MM.1S (cell line): Measurements from ENCODE around the gene YTHDF2.

ENCODE experiments used
- DNase-seq: peaks from one replicate; pipeline ENCODE4 v3.0.0-alpha.2; 2015
- H2AFZ ChIP-seq: fragments of 300-600 bp; sonication (generic); 2 replicates; pipeline ENCODE4 v1.6.0; 2016; ENCODE audit warnings: antibody characterized with exemption, low read length
- H3F3A ChIP-seq: fragments of 300-600 bp; sonication (generic); 2 replicates; pipeline ENCODE4 v1.6.1; 2016; ENCODE audit warnings: mild to moderate bottlenecking, antibody characterized with exemption, low read length, moderate library complexity, mixed read lengths; ENCODE audit not compliant: insufficient read depth
- H3K27ac ChIP-seq: fragments of 300-600 bp; sonication (generic); 2 replicates; pipeline ENCODE4 v1.5.1; 2016; ENCODE audit warnings: mild to moderate bottlenecking, low read length
- H3K27me3 ChIP-seq: fragments of 300-600 bp; sonication (generic); replicated peaks from 2 replicates; pipeline ENCODE4 v1.6.0; 2016; ENCODE audit warnings: low read length; ENCODE audit not compliant: insufficient read depth
- H3K36me3 ChIP-seq: fragments of 300-600 bp; sonication (generic); replicated peaks from 2 replicates; pipeline ENCODE4 v1.6.1; 2016; ENCODE audit warnings: mild to moderate bottlenecking, low read length, mixed read lengths; ENCODE audit not compliant: insufficient read depth
- H3K4me1 ChIP-seq: fragments of 300-600 bp; sonication (generic); 2 replicates; pipeline ENCODE4 v1.6.1; 2016; ENCODE audit warnings: low read length, mixed read lengths
- H3K4me2 ChIP-seq: fragments of 300-600 bp; sonication (generic); 2 replicates; pipeline ENCODE4 v1.6.0; 2016; ENCODE audit warnings: low read depth, low read length
- H3K4me3 ChIP-seq: fragments of 300-600 bp; sonication (generic); 2 replicates; pipeline ENCODE4 v1.5.1; 2016; ENCODE audit warnings: low read length, mixed read lengths
- H3K79me2 ChIP-seq: fragments of 300-600 bp; sonication (generic); 2 replicates; pipeline ENCODE4 v1.6.1; 2016; ENCODE audit warnings: mixed run types, low read length, mixed read lengths
- H3K9ac ChIP-seq: fragments of 300-600 bp; sonication (generic); 2 replicates; pipeline ENCODE4 v1.6.1; 2016; ENCODE audit warnings: low read length, mixed read lengths
- H3K9me2 ChIP-seq: fragments of 300-600 bp; sonication (generic); replicated peaks from 2 replicates; pipeline ENCODE4 v1.6.1; 2016; ENCODE audit warnings: mild to moderate bottlenecking, low read length, mixed read lengths; ENCODE audit not compliant: insufficient read depth
- H3K9me3 ChIP-seq: fragments of 300-600 bp; sonication (generic); replicated peaks from 2 replicates; pipeline ENCODE4 v1.6.1; 2016; ENCODE audit warnings: mild to moderate bottlenecking, low read length, mixed read lengths; ENCODE audit not compliant: insufficient read depth
- H4K20me1 ChIP-seq: fragments of 300-600 bp; sonication (generic); 2 replicates; pipeline ENCODE4 v1.6.1; 2016; ENCODE audit warnings: mild to moderate bottlenecking, low read length, moderate library complexity, mixed read lengths; ENCODE audit not compliant: insufficient read depth
- CTCF ChIP-seq: fragments of 300-600 bp; sonication (generic); IDR thresholded peaks from 2 replicates; pipeline ENCODE4 v1.5.1; 2016; ENCODE audit warnings: antibody characterized with exemption, low read length, mixed read lengths
- EZH2 ChIP-seq: fragments of 300-600 bp; sonication (generic); optimal IDR thresholded peaks from 2 replicates; pipeline ENCODE3; 2017; ENCODE audit warnings: low read depth, mild to moderate bottlenecking, antibody characterized with exemption, low read length, mixed read lengths
- EZH2phosphoT487 ChIP-seq: fragments of 300-600 bp; sonication (generic); IDR thresholded peaks from 2 replicates; pipeline ENCODE4 v1.6.1; 2018; ENCODE audit warnings: antibody characterized with exemption, low read length

YTHDF2 gene

GRCh38 chr1:28737307-28738132 lies 780 bp downstream of the YTHDF2 start:
- H3K79me2 ChIP-seq = peaks cover 57% of the 10 kb centered on the region
- H3F3A ChIP-seq = peaks cover 16% of the 10 kb centered on the region
- peak overlapping the region; percentile 97 for H3K4me3 ChIP-seq
- peaks cover 29% of the 10 kb centered on the region for H4K20me1 ChIP-seq
- H3K9me3 ChIP-seq = no peaks in the 10 kb centered on the region
- peak; percentile 86 for DNase-seq
- H3K27me3 ChIP-seq = no peaks in the 10 kb centered on the region
- H3K4me1 ChIP-seq = peaks cover 27% of the 10 kb centered on the region
- peak overlapping the region; percentile 73 for H2AFZ ChIP-seq
- H3K27ac ChIP-seq = peak overlapping the region; percentile 90
- H3K9ac ChIP-seq = peak overlapping the region; percentile 97
- no peak for TF ChIP-seq EZH2
- no peak for TF ChIP-seq CTCF
- peak overlapping the region; percentile 97 for H3K4me2 ChIP-seq
- H3K9me2 ChIP-seq = no peaks in the 10 kb centered on the region
- H3K36me3 ChIP-seq = peaks cover 21% of the 10 kb centered on the region

GRCh38 chr1:28740118-28740517 lies 3.4 kb downstream of the YTHDF2 start:
- TF ChIP-seq CTCF (no peak), EZH2 (no peak), EZH2phosphoT487 (no peak)
- Histone ChIP-seq H3K27me3 (no peaks in the 10 kb centered on the region), H3K27ac (no peak overlapping the region), H3K36me3 (peaks cover 27% of the 10 kb centered on the region), H3K4me2 (no peak overlapping the region), H2AFZ (no peak overlapping the region), H3K4me3 (no peak overlapping the region), H3K9ac (no peak overlapping the region), H4K20me1 (peaks cover 47% of the 10 kb centered on the region), H3K9me2 (no peaks in the 10 kb centered on the region), H3K4me1 (peaks cover 27% of the 10 kb centered on the region), H3K9me3 (no peaks in the 10 kb centered on the region), H3K79me2 (peaks cover 83% of the 10 kb centered on the region), H3F3A (peaks cover 16% of the 10 kb centered on the region)
- DNase-seq = no peak

GRCh38 chr1:28744184-28744583 lies 7.4 kb downstream of the YTHDF2 start:
- Histone ChIP-seq H3F3A (no peaks in the 10 kb centered on the region), H3K79me2 (peaks cover 100% of the 10 kb centered on the region), H4K20me1 (peaks cover 58% of the 10 kb centered on the region), H3K4me3 (no peak overlapping the region), H2AFZ (no peak overlapping the region), H3K4me2 (no peak overlapping the region), H3K36me3 (peaks cover 17% of the 10 kb centered on the region; the same call in 1 of the 2 replicates), H3K9me3 (no peaks in the 10 kb centered on the region), H3K27ac (no peak overlapping the region), H3K9ac (no peak overlapping the region), H3K9me2 (no peaks in the 10 kb centered on the region), H3K27me3 (no peaks in the 10 kb centered on the region), H3K4me1 (peaks cover 9% of the 10 kb centered on the region)
- TF ChIP-seq EZH2phosphoT487 (no peak), EZH2 (no peak), CTCF (no peak)
- DNase-seq = no peak
